ENCODE measurements around the gene CDC5L.

GRCh38 chr6:44388887-44389286 lies 1.4 kb downstream of the CDC5L start:
- TF ChIP-seq CTCF (IDR thresholded peaks at IDR 0.05), result no peak
- no peak for TF ChIP-seq POLR2A (IDR thresholded peaks at IDR 0.05)

Data from heart left ventricle (tissue), 13 donors.